VCaP (cell line): ENCODE results near the gene NCKAP5.

Experiments
- H3K27ac ChIP-seq: fragments of 450-650 bp; 2 replicates; pipeline ENCODE4 v1.5.1; 2017
- CTCF ChIP-seq: fragments of 450-650 bp; conservative IDR thresholded peaks from 2 replicates; pipeline ENCODE4 v1.5.1; 2017; ENCODE audit warnings: mild to moderate bottlenecking, moderate library complexity

The NCKAP5 gene

DNA sequence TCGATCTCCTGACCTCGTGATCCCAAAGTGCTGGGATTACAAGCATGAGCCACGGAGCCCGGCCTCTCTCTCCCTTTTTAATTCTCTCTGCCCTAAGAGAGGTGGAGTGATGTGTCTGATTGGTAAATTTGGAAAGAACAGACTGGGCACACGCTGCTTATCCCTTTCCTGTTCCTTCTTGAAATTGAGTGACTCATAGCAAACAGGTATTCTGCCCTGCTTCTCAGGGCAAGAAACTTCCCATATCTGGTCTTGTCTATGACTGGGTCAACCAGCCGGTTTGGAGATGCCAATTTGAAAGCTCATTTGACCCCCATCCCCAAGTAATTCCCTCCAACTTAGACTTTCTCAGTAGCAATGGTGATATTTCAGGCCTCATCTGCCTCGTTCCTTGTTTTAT, 913.3 kb downstream of the NCKAP5 start:
- H3K27ac ChIP-seq = no peak overlapping the region
- no peak for TF ChIP-seq CTCF

DNA sequence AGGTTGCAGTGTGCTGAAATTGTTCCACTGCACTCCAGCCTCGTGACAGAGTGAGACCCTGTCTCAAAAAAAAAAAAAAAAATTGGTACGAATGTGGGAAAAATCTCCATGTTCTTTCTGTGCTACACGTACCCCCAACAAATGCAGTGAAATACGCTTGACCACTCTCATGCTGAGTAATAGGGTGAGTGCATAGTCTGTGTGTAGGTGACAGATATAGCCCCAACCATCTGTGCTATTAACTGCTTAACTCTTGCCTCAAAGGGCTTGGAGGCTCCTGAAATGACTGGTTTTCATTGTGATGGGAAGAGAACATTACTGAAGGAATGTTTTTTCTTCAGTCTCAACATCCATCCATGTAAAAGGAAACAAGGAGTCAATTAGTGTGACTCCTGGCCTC, 913.9 kb downstream of the NCKAP5 start:
- H3K27ac ChIP-seq = no peak overlapping the region
- no peak for TF ChIP-seq CTCF

GRCh38 chr2:132652474-132652873, 915.8 kb downstream of the NCKAP5 start:
- H3K27ac ChIP-seq = no peak overlapping the region
- no peak for TF ChIP-seq CTCF

DNA sequence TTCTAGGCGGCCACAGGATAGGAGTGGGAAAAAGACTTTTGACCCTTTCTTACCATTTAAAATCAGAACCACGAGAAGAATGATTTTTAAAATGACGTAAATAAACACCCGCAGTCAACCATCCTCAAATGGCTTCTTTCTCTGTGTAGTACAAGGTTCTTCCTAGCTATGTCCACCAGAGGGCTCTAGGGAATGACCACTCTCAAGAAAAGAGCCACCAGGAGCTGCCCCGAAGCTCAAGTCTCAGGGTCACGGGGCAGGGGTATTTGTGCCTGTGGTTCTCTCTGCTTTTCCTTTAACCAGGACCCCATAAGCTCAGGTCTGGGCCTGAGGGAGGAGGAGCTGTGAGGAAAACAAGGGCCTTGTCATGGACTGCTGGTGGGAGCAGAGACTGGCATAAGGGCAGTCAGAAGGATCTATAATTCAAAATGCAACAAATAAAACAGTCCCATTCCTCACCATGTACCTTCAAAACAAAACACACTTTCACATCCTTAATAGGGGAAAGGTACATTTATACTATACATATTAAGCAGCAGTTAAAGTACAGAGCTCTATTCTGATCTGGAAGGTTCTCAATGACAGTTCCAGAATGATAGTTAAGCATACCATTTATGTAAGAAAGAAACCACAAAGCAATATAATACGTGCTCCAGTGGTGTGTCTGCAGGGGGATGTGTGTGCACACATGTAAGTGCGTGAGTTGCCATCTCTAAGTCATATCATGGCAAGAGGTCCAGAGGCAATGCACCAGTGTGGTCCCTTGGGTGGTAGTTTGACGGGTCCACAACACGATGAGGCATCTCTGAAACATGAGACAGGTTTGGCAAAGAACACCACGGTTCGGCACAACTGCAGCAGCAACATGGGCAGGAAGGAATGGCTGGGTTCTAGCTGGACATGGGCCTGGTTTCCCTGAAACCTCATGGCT, 916.9 kb downstream of the NCKAP5 start:
- H3K27ac ChIP-seq = no peak overlapping the region
- no peak for TF ChIP-seq CTCF

GRCh38 chr2:132646540-132647108, 921.6 kb downstream of the NCKAP5 start:
- TF ChIP-seq CTCF = no peak

GRCh38 chr2:132645722-132646539, 922.3 kb downstream of the NCKAP5 start:
- no peak overlapping the region for H3K27ac ChIP-seq
- TF ChIP-seq CTCF = no peak

More at GRCh38 chr2:132646540-132647108, 921.6 kb downstream of the NCKAP5 start:
- no peak overlapping the region for H3K27ac ChIP-seq

DNA sequence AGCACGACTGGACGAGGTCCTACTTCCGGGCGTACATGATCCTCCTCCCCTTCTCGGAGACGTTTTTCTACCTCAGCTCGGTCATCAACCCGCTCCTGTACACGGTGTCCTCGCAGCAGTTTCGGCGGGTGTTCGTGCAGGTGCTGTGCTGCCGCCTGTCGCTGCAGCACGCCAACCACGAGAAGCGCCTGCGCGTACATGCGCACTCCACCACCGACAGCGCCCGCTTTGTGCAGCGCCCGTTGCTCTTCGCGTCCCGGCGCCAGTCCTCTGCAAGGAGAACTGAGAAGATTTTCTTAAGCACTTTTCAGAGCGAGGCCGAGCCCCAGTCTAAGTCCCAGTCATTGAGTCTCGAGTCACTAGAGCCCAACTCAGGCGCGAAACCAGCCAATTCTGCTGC, 923.1 kb downstream of the NCKAP5 start:
- TF ChIP-seq CTCF = no peak
- H3K27ac ChIP-seq = no peak overlapping the region
